HEK293 (cell line): ENCODE measurements around the gene ANO3.

ENCODE experiments used
- CTCF ChIP-seq: fragments of 450-650 bp; formaldehyde crosslinking; IDR thresholded peaks from 2 replicates; pipeline ENCODE4 v1.5.1; 2016; ENCODE audit warnings: missing biosample characterization, missing genetic modification characterization
- HOXA7 ChIP-seq: sonication (generic); formaldehyde crosslinking; IDR thresholded peaks from 2 replicates; pipeline ENCODE4 v1.8.1; 2022; ENCODE audit warnings: missing genetic modification reagents, borderline replicate concordance
- SP2 ChIP-seq: fragments of 450-650 bp; formaldehyde crosslinking; IDR thresholded peaks from 2 replicates; pipeline ENCODE4 v1.5.1; 2016; ENCODE audit warnings: missing biosample characterization, missing genetic modification characterization
- ZBTB21 ChIP-seq: fragments of 450-650 bp; formaldehyde crosslinking; IDR thresholded peaks from 2 replicates; pipeline ENCODE4 v1.5.1; 2017; ENCODE audit warnings: missing biosample characterization, missing genetic modification characterization
- ZBTB49 ChIP-seq: fragments of 450-650 bp; formaldehyde crosslinking; IDR thresholded peaks from 2 replicates; pipeline ENCODE4 v1.5.1; 2016; ENCODE audit warnings: missing biosample characterization, missing genetic modification characterization, low read depth
- ZNF324 ChIP-seq: fragments of 450-650 bp; formaldehyde crosslinking; IDR thresholded peaks from 2 replicates; pipeline ENCODE4 v1.5.1; 2016; ENCODE audit warnings: missing biosample characterization, missing genetic modification characterization
- ZNF792 ChIP-seq: fragments of 450-650 bp; formaldehyde crosslinking; IDR thresholded peaks from 2 replicates; pipeline ENCODE4 v1.5.1; 2016; ENCODE audit warnings: missing biosample characterization, missing genetic modification characterization

DNA sequence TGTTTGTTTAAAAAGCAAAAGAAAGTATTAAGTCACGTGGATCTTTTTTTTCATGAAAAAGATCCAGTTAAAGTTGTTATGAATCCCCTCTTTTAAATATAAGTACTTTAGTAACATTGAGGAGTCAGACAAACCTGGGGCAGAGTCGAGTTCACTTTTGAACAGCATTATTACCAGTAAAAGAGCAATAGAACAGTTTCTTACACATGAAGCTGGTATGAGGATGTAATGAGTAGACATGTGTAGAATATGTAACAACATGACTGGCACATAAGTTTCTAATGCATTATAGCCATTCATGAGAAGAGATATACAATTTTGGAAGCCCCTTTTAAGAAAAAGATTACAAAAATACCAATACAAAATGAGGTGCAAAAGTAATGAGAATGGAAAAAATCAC, 247.8 kb downstream of the ANO3 start:
- no peak for TF ChIP-seq HOXA7
- TF ChIP-seq CTCF, result no peak
- no peak for TF ChIP-seq ZBTB49 (tag by site-specific recombination)
- TF ChIP-seq ZBTB21, result no peak
- no peak for TF ChIP-seq ZNF792
- TF ChIP-seq SP2 (tag by site-specific recombination), result no peak
- TF ChIP-seq ZNF324 (tag by site-specific recombination), result no peak
